ENCODE data around the gene HOXB2.

The HOXB2 gene

DNA sequence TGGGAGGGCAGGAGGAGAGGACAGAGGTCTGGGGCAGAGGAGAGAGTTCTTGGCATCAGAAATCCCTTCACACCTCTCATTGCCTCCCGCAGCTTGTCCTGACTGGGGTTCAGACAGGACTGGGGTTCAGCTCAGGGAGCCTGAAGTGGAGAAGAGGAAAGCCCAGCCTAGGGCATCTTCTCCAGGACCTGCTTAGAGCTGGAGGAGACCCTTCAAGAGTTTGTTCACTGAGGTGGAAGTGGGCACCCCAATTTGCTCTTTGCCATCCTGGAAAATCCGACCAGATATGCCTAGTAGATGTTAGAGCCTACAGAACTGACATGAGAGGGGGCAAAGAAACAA is 43.1 kb upstream of the HOXB2 start:
- Histone ChIP-seq H3K4me3 (ENCODE audit: low read length) (no peak overlapping the region), H3K36me3 (ENCODE audit: insufficient read depth, low read depth, low read length) (no peaks in the 10 kb centered on the region), H3K9me3 (ENCODE audit: insufficient read depth, low read depth, low read length) (peaks cover 3% of the 10 kb centered on the region; the same call in 1 of the 2 replicates), H3K9ac (ENCODE audit: low read depth, low read length) (no peak overlapping the region), H3K4me1 (ENCODE audit: insufficient read depth, low read length) (no peaks in the 10 kb centered on the region), H3K27me3 (ENCODE audit: insufficient read depth, low read length) (peaks cover 100% of the 10 kb centered on the region), H3K27ac (ENCODE audit: low read length) (no peak overlapping the region)

DNA sequence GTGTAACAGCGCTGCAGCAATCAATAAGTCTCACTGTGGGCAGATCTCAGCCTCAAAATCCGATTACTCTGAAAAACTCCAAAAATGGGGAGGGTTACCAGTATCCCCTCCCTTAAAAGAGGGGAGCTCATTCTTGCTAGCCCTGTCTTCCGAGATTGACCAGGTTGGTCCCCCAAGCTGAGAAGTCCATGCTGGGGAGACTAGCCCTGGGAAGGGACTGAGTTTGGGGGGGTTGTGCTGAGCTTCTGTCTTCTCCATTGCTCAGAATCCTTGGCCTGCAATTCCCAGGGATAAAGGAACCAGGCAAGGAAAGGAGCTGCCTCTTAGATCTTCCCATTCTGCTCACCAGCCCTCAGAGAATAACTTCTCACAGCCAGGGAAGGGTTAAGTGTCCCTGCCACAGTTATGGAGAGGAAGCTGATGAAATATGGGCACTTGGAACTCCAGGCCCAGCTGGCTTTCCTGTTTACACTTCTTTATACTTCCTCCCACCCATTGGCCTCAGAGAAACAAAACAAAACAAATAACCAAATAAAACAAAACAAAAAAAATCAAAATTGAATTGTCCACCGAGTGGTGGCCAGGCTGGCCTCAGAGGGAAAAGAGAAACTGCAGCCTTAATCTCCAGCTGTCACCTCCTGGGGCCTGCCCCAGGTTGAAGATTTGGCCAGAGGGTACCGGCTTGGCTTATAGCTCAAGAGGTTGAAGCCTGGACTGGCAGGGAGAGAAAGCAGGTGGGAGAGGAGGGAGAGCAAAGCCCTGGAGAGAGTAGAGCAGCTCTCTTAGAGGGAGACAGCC is 42.6 kb upstream of the HOXB2 start:
- no peaks in the 10 kb centered on the region for H3K36me3 ChIP-seq (ENCODE audit: insufficient read depth, low read depth, low read length)
- no peak overlapping the region for H3K9ac ChIP-seq (ENCODE audit: low read depth, low read length)
- H3K4me3 ChIP-seq (ENCODE audit: low read length), result no peak overlapping the region
- no peaks in the 10 kb centered on the region for H3K4me1 ChIP-seq (ENCODE audit: insufficient read depth, low read length)
- peaks cover 5% of the 10 kb centered on the region; the same call in 1 of the 2 replicates for H3K9me3 ChIP-seq (ENCODE audit: insufficient read depth, low read depth, low read length)
- H3K27ac ChIP-seq (ENCODE audit: low read length), result no peak overlapping the region
- peaks cover 100% of the 10 kb centered on the region for H3K27me3 ChIP-seq (ENCODE audit: insufficient read depth, low read length)

DNA sequence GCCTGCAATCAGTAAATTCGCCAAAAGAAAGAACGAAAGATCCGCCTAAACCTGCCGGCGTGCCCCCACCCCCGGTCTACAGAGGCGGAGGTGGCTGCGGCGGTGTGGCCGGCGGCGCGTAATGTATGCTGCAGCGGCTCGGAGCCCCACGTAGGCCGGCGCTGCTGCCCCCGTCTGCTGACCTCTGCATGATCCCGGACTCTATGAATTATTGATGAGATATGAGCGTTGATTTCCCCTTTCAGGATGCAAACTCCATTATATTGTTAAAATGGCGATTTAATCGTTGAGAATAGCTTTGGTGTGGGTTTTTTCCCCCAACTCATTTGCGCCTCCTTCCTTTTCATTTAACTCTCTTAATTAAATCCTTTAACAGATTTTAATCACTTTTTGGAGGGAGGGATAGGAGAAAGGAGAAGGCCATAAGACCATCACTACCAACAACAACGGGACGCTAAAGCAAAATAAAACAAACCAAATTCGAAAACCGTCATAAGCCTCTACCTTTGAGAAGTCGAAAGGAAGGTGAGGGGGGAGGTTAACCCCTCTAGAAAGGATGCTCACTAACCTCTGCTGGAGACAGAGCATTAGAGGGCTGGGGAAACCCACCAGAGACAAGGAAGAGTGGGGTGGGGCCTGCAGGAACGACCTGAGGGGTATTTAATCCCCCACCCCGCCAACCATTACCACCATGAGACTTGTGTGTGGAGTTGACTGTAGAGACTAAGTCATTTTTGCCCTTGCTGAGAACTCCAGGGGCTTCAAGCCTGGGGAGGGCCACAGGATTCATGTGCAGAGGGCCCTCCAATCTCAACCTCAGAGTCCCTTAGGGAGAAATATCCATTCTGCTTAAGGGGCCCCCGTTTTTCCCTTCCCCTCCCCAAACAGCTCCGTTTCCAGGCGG is 41.7 kb upstream of the HOXB2 start:
- H3K4me3 ChIP-seq (ENCODE audit: low read length), result no peak overlapping the region
- no peaks in the 10 kb centered on the region for H3K4me1 ChIP-seq (ENCODE audit: insufficient read depth, low read length)
- H3K27me3 ChIP-seq (ENCODE audit: insufficient read depth, low read length), result peaks cover 100% of the 10 kb centered on the region
- H3K27ac ChIP-seq (ENCODE audit: low read length), result no peak overlapping the region
- H3K9me3 ChIP-seq (ENCODE audit: insufficient read depth, low read depth, low read length), result peaks cover 7% of the 10 kb centered on the region; the same call in 1 of the 2 replicates
- H3K36me3 ChIP-seq (ENCODE audit: insufficient read depth, low read depth, low read length), result no peaks in the 10 kb centered on the region
- no peak overlapping the region for H3K9ac ChIP-seq (ENCODE audit: low read depth, low read length)

DNA sequence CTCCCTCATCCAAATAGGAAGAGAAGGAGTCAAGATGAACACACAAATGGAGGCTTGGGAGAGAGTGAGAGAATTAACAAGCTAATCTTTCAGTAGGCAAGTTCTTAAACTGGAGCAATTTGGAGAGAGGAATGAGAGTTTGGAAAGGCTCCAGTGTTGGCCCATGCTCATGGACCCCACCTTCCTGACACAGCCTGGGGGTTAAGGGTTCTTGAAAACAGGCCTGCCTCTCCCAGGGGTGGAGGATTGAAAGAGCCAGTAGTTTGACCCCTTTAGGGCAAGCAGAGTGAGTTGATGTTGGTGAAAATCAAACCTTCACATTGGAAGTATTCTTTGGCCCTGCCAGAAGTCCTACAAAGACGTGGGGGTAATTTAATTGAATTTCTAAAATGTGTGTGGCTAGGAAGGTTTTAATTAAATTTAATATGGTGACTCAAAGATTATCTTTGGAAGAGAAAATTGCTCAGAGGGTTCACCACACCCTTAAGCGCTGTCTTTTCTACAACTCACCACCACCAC is 39.4 kb upstream of the HOXB2 start:
- Histone ChIP-seq H3K36me3 (ENCODE audit: insufficient read depth, low read depth, low read length) (no peaks in the 10 kb centered on the region), H3K4me3 (ENCODE audit: low read length) (no peak overlapping the region), H3K27ac (ENCODE audit: low read length) (no peak overlapping the region), H3K9me3 (ENCODE audit: insufficient read depth, low read depth, low read length) (peaks cover 7% of the 10 kb centered on the region; the same call in 1 of the 2 replicates), H3K4me1 (ENCODE audit: insufficient read depth, low read length) (no peaks in the 10 kb centered on the region), H3K27me3 (ENCODE audit: insufficient read depth, low read length) (peaks cover 100% of the 10 kb centered on the region), H3K9ac (ENCODE audit: low read depth, low read length) (no peak overlapping the region)

DNA sequence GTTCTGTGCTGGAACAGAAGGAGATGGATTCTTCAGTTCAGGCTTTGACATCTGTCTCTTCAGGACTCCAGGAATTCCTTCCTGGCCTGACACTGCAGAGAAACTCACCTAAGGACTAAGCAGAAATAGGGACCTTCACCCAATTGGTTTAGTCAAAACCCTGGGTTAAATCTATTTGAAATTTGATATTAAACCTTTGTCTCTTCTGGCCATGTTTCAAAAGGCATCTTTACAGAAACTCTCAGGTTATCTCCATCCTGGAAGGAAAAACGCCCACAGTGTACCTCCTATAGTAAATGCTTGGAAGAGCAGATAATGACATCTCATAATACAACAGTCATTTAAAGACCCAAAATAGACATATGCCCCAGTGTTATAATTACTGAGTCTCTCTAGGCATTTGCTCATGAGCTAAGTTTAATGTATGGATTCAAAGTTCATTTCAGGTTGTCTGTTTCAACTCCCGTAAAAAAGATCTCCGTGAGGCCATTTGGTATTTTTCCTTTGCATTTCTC is 38.9 kb upstream of the HOXB2 start:
- Histone ChIP-seq H3K9ac (ENCODE audit: low read depth, low read length) (no peak overlapping the region), H3K36me3 (ENCODE audit: insufficient read depth, low read depth, low read length) (no peaks in the 10 kb centered on the region), H3K4me1 (ENCODE audit: insufficient read depth, low read length) (no peaks in the 10 kb centered on the region), H3K4me3 (ENCODE audit: low read length) (no peak overlapping the region), H3K27me3 (ENCODE audit: insufficient read depth, low read length) (peaks cover 100% of the 10 kb centered on the region), H3K9me3 (ENCODE audit: insufficient read depth, low read depth, low read length) (peaks cover 7% of the 10 kb centered on the region; the same call in 1 of the 2 replicates), H3K27ac (ENCODE audit: low read length) (no peak overlapping the region)

DNA sequence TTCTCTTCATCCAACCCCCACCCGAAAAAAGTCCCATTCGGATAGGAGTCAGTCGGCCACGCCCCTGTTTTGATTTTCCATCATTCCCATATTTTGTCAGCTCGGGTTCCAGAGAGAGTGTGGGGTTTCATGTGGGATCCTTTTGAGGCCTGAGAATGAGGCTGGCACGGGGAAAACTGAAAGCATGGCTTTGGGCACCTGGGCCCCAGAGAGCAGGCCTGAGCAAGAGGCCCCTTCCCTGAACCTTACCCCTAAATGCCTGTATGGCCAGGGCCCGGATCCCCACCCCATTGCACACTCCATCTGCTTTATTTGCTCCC is 37.8 kb upstream of the HOXB2 start:
- no peak overlapping the region for H3K27ac ChIP-seq (ENCODE audit: low read length)
- H3K4me3 ChIP-seq (ENCODE audit: low read length), result no peak overlapping the region
- no peaks in the 10 kb centered on the region for H3K36me3 ChIP-seq (ENCODE audit: insufficient read depth, low read depth, low read length)
- peaks cover 100% of the 10 kb centered on the region for H3K27me3 ChIP-seq (ENCODE audit: insufficient read depth, low read length)
- no peaks in the 10 kb centered on the region for H3K4me1 ChIP-seq (ENCODE audit: insufficient read depth, low read length)
- H3K9ac ChIP-seq (ENCODE audit: low read depth, low read length), result no peak overlapping the region
- peaks cover 7% of the 10 kb centered on the region; the same call in 1 of the 2 replicates for H3K9me3 ChIP-seq (ENCODE audit: insufficient read depth, low read depth, low read length)

DNA sequence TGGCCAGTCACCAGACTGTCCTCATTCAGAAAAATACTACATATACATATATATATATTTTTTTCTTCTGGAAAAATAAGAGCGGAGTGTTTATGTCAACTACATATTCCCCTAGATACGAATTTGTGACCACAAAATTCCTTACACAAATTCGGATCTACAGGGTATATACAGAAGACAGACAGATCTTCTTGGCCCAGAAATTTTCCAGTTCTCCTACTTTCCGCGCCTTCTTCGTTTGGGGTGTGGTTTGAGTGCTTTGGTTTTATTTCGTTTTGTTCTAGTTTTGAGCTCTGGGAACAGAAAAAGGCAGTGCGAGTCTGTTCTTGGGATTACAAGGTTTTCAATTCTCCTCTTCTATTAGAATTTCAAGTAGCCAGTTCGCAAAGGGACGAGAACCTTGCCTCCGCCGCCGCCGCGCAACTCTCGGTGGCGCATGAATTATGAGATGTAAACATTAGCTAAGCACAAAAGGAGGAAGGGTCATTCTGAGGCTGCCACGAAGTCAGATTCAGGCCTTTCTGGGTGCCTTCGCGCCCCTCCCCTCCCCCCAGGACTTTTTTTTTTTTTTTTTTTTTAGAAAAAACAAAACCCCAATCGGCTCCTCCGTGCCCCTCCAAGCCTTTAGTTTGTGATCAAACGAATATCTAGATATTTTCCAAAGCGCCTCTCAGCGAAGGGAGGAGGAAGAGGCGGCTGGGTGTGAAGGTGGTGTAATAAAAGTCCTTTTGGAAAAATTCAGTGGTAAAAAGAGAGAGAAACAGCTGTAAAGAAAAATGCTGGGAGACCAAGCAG is 35.0 kb upstream of the HOXB2 start:
- Histone ChIP-seq H3K9ac (ENCODE audit: low read depth, low read length) (no peak overlapping the region), H3K4me1 (ENCODE audit: insufficient read depth, low read length) (no peaks in the 10 kb centered on the region), H3K36me3 (ENCODE audit: insufficient read depth, low read depth, low read length) (no peaks in the 10 kb centered on the region), H3K9me3 (ENCODE audit: insufficient read depth, low read depth, low read length) (peaks cover 4% of the 10 kb centered on the region; the same call in 1 of the 2 replicates), H3K4me3 (ENCODE audit: low read length) (no peak overlapping the region), H3K27ac (ENCODE audit: low read length) (no peak overlapping the region), H3K27me3 (ENCODE audit: insufficient read depth, low read length) (peaks cover 100% of the 10 kb centered on the region)

DNA sequence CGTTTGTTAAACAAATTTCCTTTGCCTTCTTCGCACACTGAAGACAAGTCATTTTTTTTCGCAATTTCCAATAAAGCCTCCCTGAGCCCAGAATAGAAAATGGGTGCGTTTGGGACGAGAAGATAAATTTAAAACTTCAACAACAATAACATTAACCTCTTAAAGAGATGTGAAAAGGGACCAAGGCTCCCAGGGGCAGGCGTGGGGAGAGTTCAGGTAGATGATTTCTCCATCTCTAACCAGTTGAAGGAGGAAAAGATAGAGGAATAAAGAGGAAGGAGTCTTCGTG is 34.5 kb upstream of the HOXB2 start:
- peaks cover 4% of the 10 kb centered on the region; the same call in 1 of the 2 replicates for H3K9me3 ChIP-seq (ENCODE audit: insufficient read depth, low read depth, low read length)
- H3K27ac ChIP-seq (ENCODE audit: low read length), result no peak overlapping the region
- no peak overlapping the region for H3K4me3 ChIP-seq (ENCODE audit: low read length)
- H3K27me3 ChIP-seq (ENCODE audit: insufficient read depth, low read length), result peaks cover 100% of the 10 kb centered on the region
- no peaks in the 10 kb centered on the region for H3K4me1 ChIP-seq (ENCODE audit: insufficient read depth, low read length)
- no peaks in the 10 kb centered on the region for H3K36me3 ChIP-seq (ENCODE audit: insufficient read depth, low read depth, low read length)
- no peak overlapping the region for H3K9ac ChIP-seq (ENCODE audit: low read depth, low read length)

DNA sequence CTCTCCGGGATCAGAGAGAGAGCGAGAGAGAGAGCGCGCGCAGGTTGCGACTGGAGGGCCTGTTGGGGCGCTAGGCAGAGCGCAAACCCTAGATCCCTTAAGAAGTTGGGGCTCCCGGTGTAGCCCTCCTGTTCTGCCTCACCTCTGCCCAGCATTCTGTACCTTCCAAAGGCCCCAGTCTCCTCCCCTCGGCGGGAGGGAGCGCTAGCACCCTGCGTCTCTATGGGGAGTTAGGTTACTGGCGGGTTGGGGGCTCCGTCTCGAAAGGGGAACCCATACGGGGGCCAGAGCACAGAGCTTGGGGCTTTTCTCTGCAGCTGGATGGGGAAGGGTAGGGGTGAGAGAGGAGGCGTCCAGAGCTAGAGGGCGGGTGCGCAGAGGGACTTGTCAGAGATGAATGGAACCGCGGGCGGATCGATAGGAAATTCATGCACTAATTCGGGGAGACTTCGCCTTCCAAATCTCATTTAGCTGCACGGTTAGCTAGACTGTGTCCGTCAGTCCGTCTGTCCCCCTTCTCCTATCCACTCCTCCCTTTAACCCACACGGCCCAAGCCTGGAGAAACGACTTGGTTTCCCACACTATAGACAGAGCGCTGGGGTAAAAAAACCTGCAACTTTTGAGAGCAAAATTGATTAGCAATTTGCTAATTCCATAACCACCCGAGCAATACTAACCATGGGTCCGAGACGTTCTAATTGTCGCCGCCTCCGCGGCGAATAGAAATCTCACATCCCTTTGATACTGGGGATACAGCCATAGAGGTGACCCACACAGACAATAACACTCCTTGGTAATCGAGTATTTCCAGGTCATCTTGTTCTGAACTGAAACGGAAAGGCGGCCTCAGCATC is 33.9 kb upstream of the HOXB2 start:
- Histone ChIP-seq H3K27me3 (ENCODE audit: insufficient read depth, low read length) (peaks cover 100% of the 10 kb centered on the region), H3K9ac (ENCODE audit: low read depth, low read length) (no peak overlapping the region), H3K4me1 (ENCODE audit: insufficient read depth, low read length) (no peaks in the 10 kb centered on the region), H3K9me3 (ENCODE audit: insufficient read depth, low read depth, low read length) (peaks cover 4% of the 10 kb centered on the region; the same call in 1 of the 2 replicates), H3K27ac (ENCODE audit: low read length) (no peak overlapping the region), H3K36me3 (ENCODE audit: insufficient read depth, low read depth, low read length) (no peaks in the 10 kb centered on the region), H3K4me3 (ENCODE audit: low read length) (no peak overlapping the region)

DNA sequence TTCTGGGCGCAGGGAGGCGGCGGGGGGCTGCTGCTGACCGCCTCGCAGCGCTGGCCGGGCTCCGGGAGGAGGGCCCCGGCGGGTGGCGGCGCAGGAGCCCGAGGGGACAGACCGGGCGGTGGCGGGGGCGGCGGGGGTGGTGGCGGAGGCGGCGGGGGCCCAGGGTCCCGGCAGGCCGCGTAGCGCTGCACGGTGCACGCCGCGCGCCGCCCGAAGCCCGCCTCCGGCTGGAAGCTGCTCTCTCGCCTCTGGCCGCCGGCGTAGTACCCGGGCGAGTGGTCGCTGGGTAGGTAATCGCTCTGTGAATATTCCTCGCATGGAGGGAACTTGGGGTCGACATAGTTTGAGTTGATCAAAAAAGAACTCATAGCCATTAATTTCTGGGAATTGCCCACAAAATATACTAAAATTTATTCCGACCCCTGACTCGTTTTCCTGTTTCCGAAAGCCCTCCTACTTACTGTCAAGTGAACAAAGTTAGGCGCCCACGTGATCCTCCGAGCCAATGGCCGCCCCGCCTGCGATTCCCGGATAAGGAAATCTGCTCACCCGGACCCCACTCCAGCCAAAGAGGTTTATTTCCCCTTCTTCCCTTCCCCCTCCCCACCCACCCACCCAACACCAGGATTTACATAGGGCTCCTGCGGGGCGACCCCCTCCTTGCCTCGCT is 33.2 kb upstream of the HOXB2 start, which contains the start of gene HOXB4:
Gene HOXB4 (minus strand): TSS at position 405 of the 670 bp plus-strand sequence. CDS start 31 bp downstream, at position 374.
- Histone ChIP-seq H3K4me3 (ENCODE audit: low read length) (no peak within 1 kb of the TSS), H3K36me3 (ENCODE audit: insufficient read depth, low read depth, low read length) (no peaks in the 10 kb centered on the region), H3K9ac (ENCODE audit: low read depth, low read length) (no peak within 1 kb of the TSS), H3K27ac (ENCODE audit: low read length) (no peak within 1 kb of the TSS), H3K27me3 (ENCODE audit: insufficient read depth, low read length) (peaks cover 100% of the 10 kb centered on the region), H3K4me1 (ENCODE audit: insufficient read depth, low read length) (no peaks in the 10 kb centered on the region), H3K9me3 (ENCODE audit: insufficient read depth, low read depth, low read length) (peaks cover 4% of the 10 kb centered on the region; the same call in 1 of the 2 replicates)
